GM23248 (cell line): Measurements from ENCODE around the gene LEF1. TPM values are rescaled to one million over a fixed set of nuclear protein-coding genes. Genes with fewer than 3 reads are reported as not detected.
A peak's percentile ranks its signal among the peaks of the same experiment; 100 is the strongest.

Source experiments
- DNase-seq: peaks from one replicate; pipeline ENCODE4 v3.0.0-alpha.2; 2015
- H2AFZ ChIP-seq: fragments of 200-600 bp; sonication (generic); 2 replicates; pipeline ENCODE4 v1.6.1; 2016; ENCODE audit warnings: antibody characterized with exemption
- H3F3A ChIP-seq: fragments of 200-600 bp; sonication (generic); 2 replicates; pipeline ENCODE4 v1.6.1; 2016; ENCODE audit warnings: mild to moderate bottlenecking, antibody characterized with exemption, mixed run types; ENCODE audit not compliant: insufficient read depth
- H3K27ac ChIP-seq: fragments of 200-600 bp; sonication (generic); 2 replicates; pipeline ENCODE4 v1.5.1; 2016; ENCODE audit warnings: mild to moderate bottlenecking
- H3K27me3 ChIP-seq: fragments of 200-600 bp; sonication (generic); replicated peaks from 2 replicates; pipeline ENCODE4 v1.6.1; 2016; ENCODE audit warnings: mild to moderate bottlenecking; ENCODE audit not compliant: insufficient read depth
- H3K36me3 ChIP-seq: fragments of 200-600 bp; sonication (generic); 2 replicates; pipeline ENCODE4 v1.6.1; 2016; ENCODE audit warnings: low read depth, mild to moderate bottlenecking
- H3K4me1 ChIP-seq: fragments of 200-600 bp; sonication (generic); 2 replicates; pipeline ENCODE4 v1.6.1; 2016; ENCODE audit warnings: mild to moderate bottlenecking; ENCODE audit not compliant: insufficient read depth
- H3K4me2 ChIP-seq: fragments of 200-600 bp; sonication (generic); one replicate; pipeline ENCODE4 v1.6.1; 2016; ENCODE audit warnings: mild to moderate bottlenecking; ENCODE audit not compliant: unreplicated experiment
- H3K4me3 ChIP-seq: fragments of 200-600 bp; sonication (generic); 2 replicates; pipeline ENCODE4 v1.5.1; 2016; ENCODE audit warnings: mild to moderate bottlenecking
- H3K79me2 ChIP-seq: fragments of 200-600 bp; sonication (generic); 2 replicates; pipeline ENCODE4 v1.6.1; 2016; ENCODE audit warnings: mild to moderate bottlenecking; ENCODE audit not compliant: insufficient read depth
- H3K9ac ChIP-seq: fragments of 200-600 bp; sonication (generic); 2 replicates; pipeline ENCODE4 v1.6.1; 2016; ENCODE audit warnings: mild to moderate bottlenecking
- H3K9me2 ChIP-seq: fragments of 200-600 bp; sonication (generic); 2 replicates; pipeline ENCODE4 v1.6.1; 2016; ENCODE audit warnings: mixed run types, mild to moderate bottlenecking, moderate library complexity; ENCODE audit not compliant: insufficient read depth
- H3K9me3 ChIP-seq: fragments of 200-600 bp; sonication (generic); one replicate; pipeline ENCODE4 v1.6.1; 2017; ENCODE audit warnings: low read depth
- H4K20me1 ChIP-seq: fragments of 200-600 bp; sonication (generic); 2 replicates; pipeline ENCODE4 v1.6.0; 2016; ENCODE audit not compliant: insufficient read depth
- EZH2 ChIP-seq: fragments of 200-600 bp; sonication (generic); IDR thresholded peaks from 2 replicates; pipeline ENCODE4 v1.6.1; 2018; ENCODE audit warnings: antibody characterized with exemption, mild to moderate bottlenecking; ENCODE audit not compliant: insufficient read depth, poor library complexity, severe bottlenecking
- EZH2phosphoT487 ChIP-seq: fragments of 200-600 bp; sonication (generic); IDR thresholded peaks from 2 replicates; pipeline ENCODE4 v1.6.1; 2018; ENCODE audit warnings: antibody characterized with exemption, moderate library complexity, mild to moderate bottlenecking, low read depth; ENCODE audit not compliant: insufficient read depth
- WGBS, 2 experiments: methylation state at CpG; one replicate each; pipeline ENCODE4 v1.1.6; 2015 to 2017; ENCODE audit warnings: low lambda C conversion rate in 2 of 2, low coverage in 1 of 2; ENCODE audit errors: missing lambda C conversion rate in 2 of 2; 5-methylcytosine and 5-hydroxymethylcytosine counted together
- in situ Hi-C: fragments of 300-500 bp; cut with MboI; formaldehyde crosslinking; loops from 2 replicates; pipeline ENCODE4 v1.15.0; 2020
- polyA plus RNA-seq: library from polyadenylated mRNA; unstranded; fragments of >200 nt; fragmentation: Nextera tagmentation; extraction: Ambion mirVana; gene quantifications from 2 replicates; pipeline ENCODE4 v1.2.1, GENCODE V29; 2016
- total RNA-seq: library from RNA; depleted of rRNA; stranded (reverse); fragments of >200 nt; shearing (Covaris generic); gene quantifications from 2 replicates; pipeline ENCODE4 v1.2.3, GENCODE V29; 2014

LEF1 gene
- total and polyA plus RNA-seq, 2 experiments from 2014 or later = 0.23 TPM; not detected in 1

DNA sequence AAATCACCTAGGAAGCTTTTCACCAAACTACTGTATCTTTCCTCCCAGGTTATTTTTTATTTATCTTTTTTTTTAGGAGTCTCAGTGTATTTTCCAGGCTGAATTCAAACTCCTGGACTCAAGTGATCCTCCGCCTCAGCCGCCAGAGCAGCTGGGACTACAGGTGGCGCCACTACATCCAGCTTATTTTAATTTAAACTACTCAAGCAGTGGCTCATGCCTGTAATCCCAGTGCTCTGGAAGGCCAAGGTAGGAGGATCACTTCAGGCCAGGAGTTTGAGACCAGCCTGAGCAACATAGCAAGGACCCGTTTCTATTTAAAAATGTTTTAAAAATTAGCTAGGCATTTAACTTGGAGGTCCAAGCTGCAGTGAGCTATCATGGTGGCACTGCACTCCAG, 37.8 kb downstream of the LEF1 start:
- no peak overlapping the region for H2AFZ ChIP-seq
- in situ Hi-C loops = no loop called here
- 66 to 71% methylated on average over 4 of the region's 4 CpGs for WGBS, 2 experiments

DNA sequence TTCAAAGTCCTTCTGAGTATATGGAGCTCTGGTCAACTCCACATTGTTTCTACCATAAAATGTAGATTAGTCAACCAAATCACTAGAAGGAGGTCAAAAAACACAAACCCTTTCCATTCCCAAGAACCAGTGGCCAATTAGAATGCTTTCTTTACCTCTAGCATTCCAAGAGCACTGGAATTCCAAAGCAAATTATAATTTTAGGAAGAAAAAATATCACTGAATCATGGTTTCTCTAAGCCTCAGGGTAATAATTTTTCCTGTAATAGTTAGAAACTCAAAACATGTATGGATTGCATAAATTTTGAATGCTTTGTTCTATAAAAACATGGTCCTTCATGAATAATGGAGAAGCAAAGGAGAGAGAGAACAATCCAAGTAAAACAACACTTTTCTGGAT, 39.5 kb downstream of the LEF1 start:
- Histone ChIP-seq H3K4me2 (no peak overlapping the region), H3K79me2 (no peaks in the 10 kb centered on the region), H3K36me3 (no peaks in the 10 kb centered on the region), H3K27me3 (peaks cover 15% of the 10 kb centered on the region), H3K9me3 (no peaks in the 10 kb centered on the region), H3F3A (no peaks in the 10 kb centered on the region), H3K4me1 (no peaks in the 10 kb centered on the region), H3K9me2 (no peaks in the 10 kb centered on the region), H3K27ac (no peak overlapping the region), H3K4me3 (no peak overlapping the region), H2AFZ (no peak overlapping the region), H3K9ac (no peak overlapping the region), H4K20me1 (no peaks in the 10 kb centered on the region)
- no peak for DNase-seq
- no peak for TF ChIP-seq EZH2phosphoT487
- TF ChIP-seq EZH2 = no peak
- in situ Hi-C loops = no loop called here

More for the DNA sequence above, 37.8 kb downstream of the LEF1 start:
- Histone ChIP-seq H3K9me3 (no peaks in the 10 kb centered on the region), H3F3A (no peaks in the 10 kb centered on the region), H3K4me1 (no peaks in the 10 kb centered on the region), H3K27me3 (peaks cover 17% of the 10 kb centered on the region), H3K79me2 (no peaks in the 10 kb centered on the region), H4K20me1 (no peaks in the 10 kb centered on the region), H3K9me2 (no peaks in the 10 kb centered on the region), H3K36me3 (no peaks in the 10 kb centered on the region), H3K4me3 (no peak overlapping the region), H3K4me2 (no peak overlapping the region), H3K27ac (no peak overlapping the region), H3K9ac (no peak overlapping the region)
- DNase-seq = peak; percentile 8
- no peak for TF ChIP-seq EZH2
- TF ChIP-seq EZH2phosphoT487 = no peak

GRCh38 chr4:108126806-108127205, 41.9 kb downstream of the LEF1 start:
- Histone ChIP-seq H3K9ac (no peak overlapping the region), H2AFZ (no peak overlapping the region), H3K27me3 (peaks cover 3% of the 10 kb centered on the region; the same call in 1 of the 2 replicates), H3K9me3 (no peaks in the 10 kb centered on the region), H3K27ac (no peak overlapping the region), H3K9me2 (no peaks in the 10 kb centered on the region), H3K4me2 (no peak overlapping the region), H3K79me2 (no peaks in the 10 kb centered on the region), H3K4me1 (no peaks in the 10 kb centered on the region), H3F3A (no peaks in the 10 kb centered on the region), H3K36me3 (no peaks in the 10 kb centered on the region), H4K20me1 (no peaks in the 10 kb centered on the region), H3K4me3 (no peak overlapping the region)
- no peak for TF ChIP-seq EZH2
- no peak for TF ChIP-seq EZH2phosphoT487
- in situ Hi-C loops = no loop called here
- DNase-seq = no peak
- 58 to 62% methylated on average over 3 of the region's 3 CpGs for WGBS, 2 experiments

GRCh38 chr4:108120789-108121188, 47.9 kb downstream of the LEF1 start:
- no peaks in the 10 kb centered on the region for H3K9me2 ChIP-seq
- no peak overlapping the region for H3K4me3 ChIP-seq
- in situ Hi-C loops = no loop called here
- no peak overlapping the region for H3K9ac ChIP-seq
- no peaks in the 10 kb centered on the region for H3K79me2 ChIP-seq
- H3K4me1 ChIP-seq = no peaks in the 10 kb centered on the region
- H3K27ac ChIP-seq = no peak overlapping the region
- DNase-seq = no peak
- WGBS, 2 experiments = 75% methylated on average over 2 of the region's 2 CpGs
- H3K4me2 ChIP-seq = no peak overlapping the region
- H3F3A ChIP-seq = no peaks in the 10 kb centered on the region
- H3K27me3 ChIP-seq = no peaks in the 10 kb centered on the region; the same call in 1 of the 2 replicates
- no peaks in the 10 kb centered on the region for H3K9me3 ChIP-seq
- no peaks in the 10 kb centered on the region for H3K36me3 ChIP-seq
- H2AFZ ChIP-seq = no peak overlapping the region
- H4K20me1 ChIP-seq = no peaks in the 10 kb centered on the region
- TF ChIP-seq EZH2phosphoT487 = no peak
- no peak for TF ChIP-seq EZH2

DNA sequence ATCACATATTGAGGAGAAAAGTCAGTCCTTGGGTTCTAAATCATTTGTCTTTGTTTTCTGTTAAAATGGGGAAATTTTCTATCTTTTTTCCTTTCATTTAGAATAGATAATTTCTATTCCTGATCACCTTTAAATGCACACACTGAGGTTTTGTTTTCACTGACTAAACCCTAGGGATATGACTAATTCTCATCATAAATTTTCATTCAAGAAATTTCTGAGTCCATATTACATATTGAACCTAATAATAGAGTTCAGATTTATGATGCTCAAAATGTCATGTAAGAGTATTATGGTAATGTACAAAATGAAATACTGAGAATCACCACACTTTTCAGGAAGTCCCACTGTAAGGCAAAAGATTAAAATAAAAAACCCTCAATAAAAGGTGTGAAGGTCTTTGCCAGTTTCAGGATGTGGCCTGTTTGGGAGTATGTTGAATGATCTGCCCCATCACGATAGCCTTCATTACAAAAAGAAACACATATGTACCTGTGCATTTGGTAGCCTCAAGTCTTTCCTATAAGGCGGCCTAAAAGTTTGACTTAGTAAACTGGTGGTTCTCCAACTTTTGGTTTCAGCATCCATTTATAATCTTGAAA, 49.4 kb downstream of the LEF1 start:
- H3K27me3 ChIP-seq = no peaks in the 10 kb centered on the region; the same call in 1 of the 2 replicates
- no peak for TF ChIP-seq EZH2
- no peak for TF ChIP-seq EZH2phosphoT487
- no peaks in the 10 kb centered on the region for H3K9me2 ChIP-seq
- no peaks in the 10 kb centered on the region for H3K9me3 ChIP-seq
- no peaks in the 10 kb centered on the region for H3K79me2 ChIP-seq
- no peak for DNase-seq
- no peak overlapping the region for H3K4me3 ChIP-seq
- no peaks in the 10 kb centered on the region for H4K20me1 ChIP-seq
- in situ Hi-C loops = no loop called here
- H3K4me1 ChIP-seq = no peaks in the 10 kb centered on the region
- no peak overlapping the region for H3K9ac ChIP-seq
- no peak overlapping the region for H3K27ac ChIP-seq
- H2AFZ ChIP-seq = no peak overlapping the region
- no peaks in the 10 kb centered on the region for H3K36me3 ChIP-seq
- WGBS, 2 experiments = 75 to 77% methylated on average over 2 of the region's 2 CpGs
- H3K4me2 ChIP-seq = no peak overlapping the region
- H3F3A ChIP-seq = no peaks in the 10 kb centered on the region
